Embryonic facial prominence (tissue), 1 donor: ENCODE results near the gene GFRA4.

Source experiments
- DNase-seq: peaks from one replicate; pipeline ENCODE4 v3.0.0-alpha.2; 2016; ENCODE audit errors: extremely low spot score

The GFRA4 gene

GRCh38 chr20:3674447-3674846 lies 11.2 kb upstream of the GFRA4 start:
- DNase-seq: no peak

GRCh38 chr20:3673221-3674070 lies 10.2 kb upstream of the GFRA4 start:
- no peak for DNase-seq

DNA sequence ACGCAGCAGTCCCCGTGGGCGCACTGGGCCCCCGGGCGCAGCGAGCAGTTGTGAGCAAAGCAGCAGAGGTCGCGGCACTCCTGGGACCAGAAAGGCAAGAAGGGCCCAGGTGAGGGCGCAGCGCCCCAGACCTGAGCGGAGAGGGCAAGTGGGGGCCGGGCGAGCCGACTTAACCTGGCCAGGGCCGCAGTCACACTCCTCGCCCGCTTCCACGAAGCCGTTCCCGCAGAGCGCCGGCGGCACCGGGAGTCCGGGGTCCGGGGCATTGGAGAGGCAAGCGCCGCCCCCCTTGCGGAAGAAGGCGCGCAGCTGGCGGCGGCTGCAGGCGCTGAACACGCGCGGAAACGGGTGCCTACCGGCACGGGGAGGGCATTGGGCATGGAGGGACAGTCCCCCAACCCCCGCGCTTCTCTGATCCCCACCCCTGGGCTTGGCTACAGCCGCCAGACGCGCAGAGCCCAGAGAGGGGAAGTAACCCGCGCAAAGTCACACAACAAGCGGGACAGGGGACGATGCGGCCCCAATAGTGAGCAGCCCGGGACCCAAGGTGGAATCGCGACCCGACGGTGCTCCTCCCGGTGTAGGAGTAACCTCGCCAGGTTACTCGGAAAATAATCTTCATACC lies 9.5 kb upstream of the GFRA4 start:
- DNase-seq: no peak

GRCh38 chr20:3671986-3672546 lies 8.9 kb upstream of the GFRA4 start:
- no peak for DNase-seq

DNA sequence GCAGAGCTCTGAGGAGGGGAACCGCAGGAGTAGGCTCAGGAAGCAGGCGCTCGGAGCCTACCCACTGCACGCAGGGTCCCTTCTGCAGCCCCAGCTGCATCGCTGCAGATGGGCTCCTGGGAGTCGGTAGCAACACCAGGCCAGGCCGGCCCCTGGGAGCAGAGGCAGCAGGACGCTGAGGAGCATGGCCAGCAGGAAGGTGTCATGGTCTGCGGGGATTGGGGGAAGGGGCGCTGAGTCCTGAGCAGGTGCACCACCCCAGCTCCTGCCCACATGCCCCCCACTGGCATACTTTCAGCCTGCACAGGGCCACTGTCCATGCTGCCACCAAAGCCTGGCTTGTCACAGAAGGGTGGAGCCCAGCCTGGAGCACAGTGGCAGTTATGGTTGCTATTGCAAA lies 7.7 kb upstream of the GFRA4 start:
- DNase-seq: no peak

- no peak for DNase-seq
Observed at GRCh38 chr20:3670511-3670910, 7.3 kb upstream of the GFRA4 start.

DNA sequence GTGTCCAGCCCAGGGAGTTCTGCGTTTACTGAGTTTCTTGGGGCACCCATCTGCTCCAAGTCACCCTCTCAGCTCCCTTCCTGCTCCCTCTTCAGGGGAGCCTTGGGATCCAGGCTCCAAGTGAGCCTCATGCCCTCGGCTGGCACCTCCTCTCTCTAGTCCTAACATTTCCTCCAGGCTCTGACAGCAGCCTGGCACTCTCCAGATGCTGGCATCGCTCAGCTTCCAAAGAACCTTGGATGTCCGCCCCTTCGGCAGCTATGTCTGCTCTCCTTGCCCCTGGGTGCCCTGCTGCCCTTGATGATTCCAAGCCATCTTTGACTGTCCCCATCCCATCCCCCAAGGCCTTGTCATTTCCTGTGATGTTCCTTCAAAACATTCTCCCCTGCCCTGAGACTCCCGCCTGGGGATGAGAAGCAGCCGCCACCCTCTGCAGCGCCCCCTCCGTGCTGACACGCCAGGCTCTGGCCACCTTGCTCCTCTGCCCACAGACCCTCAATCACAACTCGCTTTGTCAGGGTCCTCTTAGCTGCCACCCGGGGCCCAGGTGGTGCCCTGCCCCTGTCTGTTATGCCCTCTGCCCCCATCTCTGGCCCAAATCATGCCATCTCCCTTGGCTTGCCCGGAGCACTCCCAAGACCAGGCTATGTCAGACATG lies 6.6 kb upstream of the GFRA4 start:
- no peak for DNase-seq

- no peak for DNase-seq
Observed at GRCh38 chr20:3667434-3668037, 4.3 kb upstream of the GFRA4 start.

DNA sequence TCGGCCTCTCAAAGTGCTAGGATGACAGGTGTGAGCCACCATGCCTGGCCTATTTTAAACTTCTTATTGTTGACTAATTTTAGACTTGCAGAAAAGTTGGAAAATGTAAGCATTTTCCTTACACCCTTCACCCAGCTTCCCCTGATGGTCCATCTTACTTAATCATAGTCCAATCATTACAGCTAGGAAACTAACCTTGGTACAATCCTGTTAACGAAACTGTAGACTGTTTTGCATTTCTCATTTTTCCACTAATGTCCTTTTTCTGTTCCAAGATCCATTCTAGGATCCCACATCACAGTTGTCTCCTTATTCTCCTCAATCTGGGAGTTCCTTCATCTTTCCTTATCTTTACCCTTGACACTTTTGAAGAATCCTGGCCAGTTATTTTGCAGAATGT lies 659 bp upstream of the GFRA4 start:
- no peak for DNase-seq

GRCh38 chr20:3661814-3662665 lies 1.2 kb downstream of the GFRA4 start:
- DNase-seq: no peak

DNA sequence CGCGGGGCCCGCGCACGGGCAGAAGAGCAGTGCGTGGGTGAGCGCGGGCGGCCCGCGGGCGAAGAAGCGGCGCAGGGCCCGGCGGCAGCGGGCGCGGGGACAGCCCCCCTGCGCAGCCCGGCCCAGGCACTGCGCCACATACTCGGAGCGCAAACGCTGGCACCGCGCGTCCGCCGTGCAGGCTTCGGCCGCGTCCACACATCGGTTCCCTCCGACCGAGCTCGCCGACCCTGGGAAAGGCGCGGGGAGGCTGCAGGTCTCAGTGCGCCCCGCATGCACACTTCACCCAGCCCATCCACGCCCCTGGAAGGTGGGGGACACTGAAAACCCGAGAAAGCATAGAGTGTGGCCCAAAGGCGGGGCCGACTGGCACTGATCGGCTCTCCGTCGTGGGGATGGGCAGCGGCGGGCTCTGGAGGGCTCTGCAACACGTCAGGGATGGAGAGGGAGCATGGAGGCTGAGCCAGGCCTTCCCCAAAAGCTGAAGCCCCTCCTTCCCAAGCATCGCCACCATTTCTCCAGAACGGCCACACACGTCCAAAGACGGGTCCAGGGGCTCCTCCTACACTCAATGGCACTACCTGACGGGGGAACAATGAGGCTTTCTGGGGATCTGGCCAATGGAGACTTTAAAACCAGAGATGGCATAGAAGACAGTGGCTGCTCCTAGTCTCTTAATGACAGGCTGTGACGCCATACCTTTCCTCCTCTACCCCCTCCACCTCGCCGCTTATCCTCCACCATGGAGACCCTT lies 2.0 kb downstream of the GFRA4 start:
- no peak for DNase-seq

DNA sequence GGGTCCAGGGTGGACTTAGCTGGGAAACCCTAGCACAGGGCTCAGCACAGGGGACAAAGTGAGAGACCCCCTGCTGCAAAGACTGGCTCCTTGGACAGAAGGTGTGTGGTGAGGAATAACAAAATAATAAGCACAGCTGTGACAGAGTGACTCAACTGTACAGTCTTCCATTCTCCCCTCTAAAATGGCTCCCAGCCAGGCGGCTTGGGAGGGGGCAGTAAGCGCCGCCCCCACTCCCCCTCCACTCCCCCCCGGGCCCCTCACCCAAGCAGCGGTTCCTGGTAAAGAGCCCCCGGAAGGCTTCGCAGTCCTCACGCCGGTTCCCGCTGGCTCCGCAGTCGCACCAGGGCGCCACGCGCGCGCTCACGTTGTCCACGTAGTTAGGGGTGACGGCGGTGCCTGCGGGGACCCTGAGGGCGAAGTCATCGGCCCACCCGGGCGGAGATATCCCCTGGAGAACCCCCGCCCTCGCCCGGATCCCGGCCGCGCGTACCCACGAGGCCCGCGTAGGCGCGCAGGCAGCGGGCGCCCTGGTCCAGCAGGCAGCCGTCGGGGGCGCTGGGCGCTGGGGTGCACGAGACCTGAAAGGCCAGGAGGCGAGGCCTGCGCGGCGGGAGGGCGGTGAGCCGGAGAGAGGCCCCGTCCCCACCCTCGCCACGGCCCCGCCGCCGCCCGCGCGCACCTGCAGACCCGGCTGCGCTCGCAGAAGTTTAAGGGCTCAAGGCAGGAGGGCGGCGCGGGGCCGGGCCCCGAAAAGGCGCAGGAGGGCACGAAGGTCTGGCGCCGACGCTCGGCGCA lies 2.7 kb downstream of the GFRA4 start:
- DNase-seq: no peak

- DNase-seq: no peak
Observed at GRCh38 chr20:3659492-3660261, 3.5 kb downstream of the GFRA4 start.

GRCh38 chr20:3658716-3659491 lies 4.3 kb downstream of the GFRA4 start:
- no peak for DNase-seq

DNA sequence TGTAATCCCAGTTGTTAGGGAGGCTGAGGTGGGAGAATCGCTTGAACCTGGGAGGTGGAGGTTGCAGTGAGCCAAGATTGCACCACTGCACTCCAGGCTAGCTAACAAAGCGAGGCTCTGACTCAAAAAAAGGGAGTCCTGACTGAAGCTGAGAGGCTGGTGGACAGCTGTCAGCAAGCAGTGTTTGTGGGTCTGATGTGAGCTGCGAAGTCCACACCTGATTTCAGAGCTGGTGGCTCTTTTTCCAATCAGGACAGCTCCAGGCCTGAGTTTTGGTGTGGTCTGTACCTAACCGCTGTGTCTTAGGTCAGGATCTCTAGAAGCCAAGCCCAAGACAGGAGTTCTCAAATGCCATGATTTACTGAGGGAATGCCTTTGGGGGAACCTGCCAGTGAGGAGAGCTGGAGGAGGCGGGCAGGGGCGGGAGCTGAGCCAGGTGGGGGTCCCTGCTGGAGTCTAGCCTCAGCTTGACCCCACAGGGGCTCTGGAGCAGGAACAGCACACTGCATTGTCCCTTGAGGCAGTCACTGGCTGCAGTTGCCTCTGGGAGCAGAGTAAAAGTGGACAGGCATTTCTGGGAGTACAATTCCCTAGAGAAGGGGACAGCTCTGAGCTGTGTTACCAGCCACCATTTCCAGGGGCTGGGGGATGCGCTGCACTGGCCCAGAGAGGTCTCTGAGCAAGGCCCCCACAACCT lies 5.0 kb downstream of the GFRA4 start:
- no peak for DNase-seq

- no peak for DNase-seq
Observed at GRCh38 chr20:3655131-3655405, 8.1 kb downstream of the GFRA4 start.

- DNase-seq: no peak
Observed at GRCh38 chr20:3654326-3655130, 8.7 kb downstream of the GFRA4 start.
